Sciatic nerve (tissue), 2 donors: ENCODE results near the gene GFRA1. TPM values are rescaled to one million over a fixed set of nuclear protein-coding genes. Genes with fewer than 3 reads are reported as not detected.

ENCODE experiments used
- ATAC-seq: fragments of 200-7000 bp; cut with Tn5 transposase; one replicate; pipeline ENCODE4 v1.9.1; 2020; ENCODE audit warnings: mild to moderate bottlenecking, moderate library complexity
- DNase-seq: peaks from one replicate; pipeline ENCODE4 v3.0.0-alpha.2; 2020; ENCODE audit warnings: low spot score
- intact Hi-C: fragments of 100-400 bp; cut with DNase I; formaldehyde crosslinking; loops from one replicate; pipeline ENCODE4 v1.14.2; 2022
- total RNA-seq: library from RNA; stranded (reverse); fragmentation: NEBNext Ultra II Directional; extraction: Animal tissue kit (Norgen Biotek cat#: 25700); gene quantifications from one replicate; pipeline ENCODE4 v1.2.1, GENCODE V29; 2021
- donor health status: DM: no; HTN: no; CAD: no.
- donor health status: DM: no; HTN: no; CAD: no.

GFRA1 gene
- total RNA-seq, 1 donor from 2014 or later: 65.8 TPM

- intact Hi-C loops: no loop called here
- ATAC-seq: no peak
- DNase-seq: no peak
Observed at GRCh38 chr10:116251602-116252395, 21.2 kb downstream of the GFRA1 start.

- intact Hi-C loops: no loop called here
- no peak for DNase-seq
- ATAC-seq: no peak
Observed at GRCh38 chr10:116247691-116248090, 25.3 kb downstream of the GFRA1 start.

- no peak for ATAC-seq
- intact Hi-C loops: no loop called here
Observed at GRCh38 chr10:116246263-116246662, 26.7 kb downstream of the GFRA1 start.

GRCh38 chr10:116245156-116245555 lies 27.9 kb downstream of the GFRA1 start:
- no peak for DNase-seq
- intact Hi-C loops: no loop called here
- ATAC-seq: no peak

More at GRCh38 chr10:116246263-116246662, 26.7 kb downstream of the GFRA1 start:
- no peak for DNase-seq

GRCh38 chr10:116241642-116242410 lies 31.2 kb downstream of the GFRA1 start:
- no peak for DNase-seq
- ATAC-seq: peak; percentile 64
- intact Hi-C loops: no loop called here

DNA sequence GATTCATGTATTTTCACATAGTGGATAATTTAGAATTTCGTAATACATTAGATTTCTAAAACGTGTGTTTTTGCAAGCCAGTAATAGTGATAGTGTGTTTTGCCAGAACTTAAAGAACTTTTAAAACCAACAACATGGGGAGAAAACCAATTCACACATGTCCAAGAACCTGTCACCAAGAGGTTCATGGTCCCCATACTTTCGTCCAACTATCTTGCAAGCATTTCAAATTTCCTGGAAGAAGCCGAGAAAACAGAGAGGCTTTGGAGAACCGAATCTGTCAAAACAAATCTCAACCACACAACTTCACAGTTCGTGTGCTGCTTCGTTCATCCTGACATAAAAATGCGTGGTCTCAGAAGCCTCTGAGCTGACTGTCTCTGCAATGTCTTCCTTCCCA lies 31.9 kb downstream of the GFRA1 start:
- DNase-seq: no peak
- peak; percentile 42 for ATAC-seq
- intact Hi-C loops: no loop called here

GRCh38 chr10:116240157-116240950 lies 32.7 kb downstream of the GFRA1 start:
- no peak for DNase-seq
- intact Hi-C loops: no loop called here
- ATAC-seq: no peak

GRCh38 chr10:116239229-116239628 lies 33.8 kb downstream of the GFRA1 start:
- DNase-seq (no peak), ATAC-seq (no peak)
- intact Hi-C loops: no loop called here

GRCh38 chr10:116237970-116238369 lies 35.0 kb downstream of the GFRA1 start:
- ATAC-seq: no peak
- intact Hi-C loops: no loop called here
- no peak for DNase-seq

DNA sequence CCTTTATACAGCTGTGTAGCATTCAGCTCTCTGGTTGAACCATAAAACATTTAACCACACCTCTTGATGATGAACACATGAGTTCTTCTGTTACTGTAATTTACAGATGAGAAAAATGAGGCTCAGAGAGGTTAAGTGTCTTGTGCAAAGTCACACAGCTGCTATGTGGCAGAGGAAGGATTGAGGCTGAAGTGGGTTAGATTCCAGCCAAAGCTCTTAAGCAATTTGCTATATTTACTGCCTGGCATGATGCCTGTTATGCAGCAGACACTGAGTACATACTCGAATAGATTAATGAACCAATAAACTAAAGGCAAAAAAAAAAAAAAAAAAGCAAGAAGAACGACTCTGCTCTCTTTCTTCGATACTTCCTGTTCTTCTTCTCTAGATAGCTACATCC lies 35.7 kb downstream of the GFRA1 start:
- intact Hi-C loops: no loop called here
- ATAC-seq: no peak
- no peak for DNase-seq

- DNase-seq (no peak), ATAC-seq (no peak)
- intact Hi-C loops: no loop called here
Observed at GRCh38 chr10:116233230-116233629, 39.8 kb downstream of the GFRA1 start.

GRCh38 chr10:116232613-116233012 lies 40.4 kb downstream of the GFRA1 start:
- ATAC-seq (no peak), DNase-seq (no peak)
- intact Hi-C loops: no loop called here

DNA sequence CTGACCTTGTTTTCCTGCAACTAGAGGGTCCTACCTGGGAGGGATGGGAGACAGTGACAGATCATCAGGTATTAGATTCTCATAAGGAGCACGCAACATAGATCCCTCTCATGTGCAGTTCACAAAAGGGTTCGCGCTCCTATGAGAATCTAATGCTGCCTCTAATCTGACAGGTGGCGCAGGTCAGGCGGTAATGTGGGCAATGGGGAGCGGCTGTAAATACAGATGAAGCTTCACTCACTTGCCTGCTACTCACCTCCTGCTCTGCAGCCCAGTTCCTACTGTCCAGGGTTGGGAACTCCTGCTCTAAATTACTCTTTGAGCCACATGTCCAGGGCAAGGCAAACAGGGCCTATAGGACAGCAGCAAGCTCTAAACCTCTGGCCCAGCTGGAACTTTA lies 46.2 kb downstream of the GFRA1 start:
- intact Hi-C loops: no loop called here
- ATAC-seq (no peak), DNase-seq (no peak)

DNA sequence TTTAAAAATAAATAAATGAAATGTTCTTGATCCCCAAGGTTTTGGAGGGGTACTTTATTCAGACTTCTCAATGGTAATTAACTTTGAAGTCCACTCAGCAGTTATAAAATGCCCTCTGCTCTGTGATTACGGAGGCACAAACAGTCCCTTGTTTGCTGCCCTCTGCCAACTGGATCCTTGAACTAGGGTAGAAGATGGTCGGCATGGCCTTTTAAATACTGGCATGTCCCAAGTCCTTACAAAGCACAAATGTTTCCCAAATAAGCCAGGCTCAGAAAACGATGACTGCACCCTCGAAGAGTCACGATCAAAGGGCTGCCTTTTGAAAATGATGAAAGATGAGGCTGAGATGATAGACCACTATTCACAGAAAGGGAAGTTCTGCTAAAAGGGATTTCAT lies 47.0 kb downstream of the GFRA1 start:
- no peak for ATAC-seq
- no peak for DNase-seq
- intact Hi-C loops: no loop called here

DNA sequence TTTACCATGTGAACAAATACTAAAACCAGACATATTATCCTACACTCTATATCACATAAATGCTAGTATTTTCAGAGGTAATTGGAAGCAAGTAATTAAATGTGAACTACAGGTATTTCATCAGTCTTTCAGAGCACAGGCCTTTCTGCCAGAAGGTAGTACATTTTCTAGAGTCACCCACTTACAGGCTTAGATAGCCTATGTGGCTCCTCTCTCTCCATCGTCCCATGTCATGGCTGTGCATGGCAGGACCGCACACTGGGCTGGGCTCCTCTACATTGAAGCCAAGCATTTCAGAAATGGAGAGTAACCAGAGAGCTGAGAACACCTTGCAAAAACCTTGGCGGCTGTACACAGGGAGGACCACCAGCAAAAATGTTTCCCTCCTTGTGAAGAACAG lies 49.7 kb downstream of the GFRA1 start:
- ATAC-seq (no peak), DNase-seq (no peak)
- intact Hi-C loops: no loop called here

- ATAC-seq: no peak
- intact Hi-C loops: no loop called here
- DNase-seq: no peak
Observed at GRCh38 chr10:116221053-116221452, 52.0 kb downstream of the GFRA1 start.

GRCh38 chr10:116216676-116217075 lies 56.3 kb downstream of the GFRA1 start:
- no peak for ATAC-seq
- intact Hi-C loops: no loop called here
- DNase-seq: no peak

- intact Hi-C loops: no loop called here
- ATAC-seq (no peak), DNase-seq (no peak)
Observed at GRCh38 chr10:116215651-116216050, 57.4 kb downstream of the GFRA1 start.

DNA sequence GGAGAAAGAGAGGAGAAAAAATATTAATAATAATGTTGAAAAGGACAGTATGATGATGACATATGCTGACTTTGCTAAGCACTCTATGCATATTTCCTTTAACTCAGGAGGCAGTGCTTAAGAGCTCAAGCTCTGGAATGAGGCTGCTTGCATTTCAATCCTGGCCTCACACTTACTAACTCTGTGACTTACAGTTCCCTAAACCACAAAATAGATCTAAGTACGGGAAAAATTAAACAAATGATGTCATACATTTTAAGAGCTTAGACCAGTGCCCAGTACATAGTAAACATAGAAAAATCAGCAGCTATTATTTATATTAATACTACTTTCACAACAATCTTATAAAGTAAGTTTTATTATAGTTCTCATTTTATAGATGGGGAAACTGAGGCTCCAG lies 61.3 kb downstream of the GFRA1 start:
- ATAC-seq (no peak), DNase-seq (no peak)
- intact Hi-C loops: no loop called here
